Cardiac fibroblast (primary cell): ENCODE data around the gene CACNA2D4.

Experiments used
- DNase-seq, 2 donors: peaks; one replicate each; pipeline versions ENCODE4 v3.0.0 to v3.0.0-alpha.2; 2010; ENCODE audit warnings: low read depth in 2 of 2
- H3K4me3 ChIP-seq, 2 donors: replicated peaks in 1 of 2; 1 replicate in 1 of 2; 2 replicates in 1 of 2; pipeline ENCODE4 v1.5.1; 2011; ENCODE audit warnings: low read depth in 2 of 2, low read length in 2 of 2, mild to moderate bottlenecking in 2 of 2, moderate library complexity in 1 of 2
- TF ChIP-seq, protein P1 (sequence below): IDR thresholded peaks from one replicate; pipeline ENCODE4 v1.5.1; 2011; ENCODE audit warnings: low read depth, mild to moderate bottlenecking, low read length, inconsistent platforms

Gene CACNA2D4

GRCh38 chr12:1793426-1794210 is 124.8 kb downstream of the CACNA2D4 start:
- DNase-seq, result no peak
- no peak overlapping the region for H3K4me3 ChIP-seq
- TF ChIP-seq, protein P1, sequence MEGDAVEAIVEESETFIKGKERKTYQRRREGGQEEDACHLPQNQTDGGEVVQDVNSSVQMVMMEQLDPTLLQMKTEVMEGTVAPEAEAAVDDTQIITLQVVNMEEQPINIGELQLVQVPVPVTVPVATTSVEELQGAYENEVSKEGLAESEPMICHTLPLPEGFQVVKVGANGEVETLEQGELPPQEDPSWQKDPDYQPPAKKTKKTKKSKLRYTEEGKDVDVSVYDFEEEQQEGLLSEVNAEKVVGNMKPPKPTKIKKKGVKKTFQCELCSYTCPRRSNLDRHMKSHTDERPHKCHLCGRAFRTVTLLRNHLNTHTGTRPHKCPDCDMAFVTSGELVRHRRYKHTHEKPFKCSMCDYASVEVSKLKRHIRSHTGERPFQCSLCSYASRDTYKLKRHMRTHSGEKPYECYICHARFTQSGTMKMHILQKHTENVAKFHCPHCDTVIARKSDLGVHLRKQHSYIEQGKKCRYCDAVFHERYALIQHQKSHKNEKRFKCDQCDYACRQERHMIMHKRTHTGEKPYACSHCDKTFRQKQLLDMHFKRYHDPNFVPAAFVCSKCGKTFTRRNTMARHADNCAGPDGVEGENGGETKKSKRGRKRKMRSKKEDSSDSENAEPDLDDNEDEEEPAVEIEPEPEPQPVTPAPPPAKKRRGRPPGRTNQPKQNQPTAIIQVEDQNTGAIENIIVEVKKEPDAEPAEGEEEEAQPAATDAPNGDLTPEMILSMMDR, result no peak

GRCh38 chr12:1792406-1792805 is 126.0 kb downstream of the CACNA2D4 start:
- no peak for DNase-seq
- TF ChIP-seq, protein P1, result no peak
- H3K4me3 ChIP-seq, result no peak overlapping the region

DNA sequence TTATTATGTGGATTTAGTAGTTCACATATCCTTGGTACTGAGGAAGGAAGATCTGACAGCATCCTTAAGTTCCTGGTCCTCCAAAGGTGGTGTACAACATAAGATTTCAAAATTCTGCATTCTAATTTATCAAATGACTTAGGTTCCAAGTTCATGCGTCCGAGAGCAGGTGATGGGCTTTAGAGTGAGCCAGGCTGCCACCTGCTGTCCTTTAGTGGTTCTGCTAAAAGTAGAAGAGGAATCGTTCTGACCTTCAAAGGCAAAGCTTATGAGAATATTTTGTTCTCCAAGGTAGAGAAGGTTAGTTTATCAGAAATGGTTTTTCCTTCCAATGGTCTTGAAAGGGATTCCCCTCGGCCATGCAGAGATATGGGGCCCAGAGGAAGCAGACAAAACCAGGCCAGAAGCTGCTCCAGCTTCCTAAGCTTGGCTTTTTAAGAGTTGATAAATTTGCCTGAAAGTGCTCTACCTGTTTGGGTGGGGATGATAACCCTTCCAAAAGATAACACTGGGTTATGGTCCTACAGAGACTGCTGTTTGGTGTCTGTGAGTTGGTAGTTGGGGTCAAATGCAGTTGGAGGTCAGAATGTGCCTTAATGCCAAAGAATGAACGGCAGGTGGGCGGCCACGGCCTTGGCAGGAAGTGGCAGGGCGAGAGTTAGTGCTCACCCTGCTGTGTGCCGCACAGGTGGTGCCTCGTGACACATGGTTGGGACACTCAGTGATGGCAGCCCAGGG is 127.2 kb downstream of the CACNA2D4 start:
- DNase-seq, result peak; percentile 81
- TF ChIP-seq, protein P1, result peak; percentile 79

GRCh38 chr12:1790444-1790843 is 128.0 kb downstream of the CACNA2D4 start:
- TF ChIP-seq, protein P1, result no peak
- H3K4me3 ChIP-seq, result no peak overlapping the region
- no peak for DNase-seq

More for the DNA sequence above, 127.2 kb downstream of the CACNA2D4 start:
- H3K4me3 ChIP-seq, result no peak overlapping the region

GRCh38 chr12:1787714-1788113 is 130.7 kb downstream of the CACNA2D4 start:
- no peak for DNase-seq
- no peak overlapping the region for H3K4me3 ChIP-seq
- TF ChIP-seq, protein P1, result no peak

DNA sequence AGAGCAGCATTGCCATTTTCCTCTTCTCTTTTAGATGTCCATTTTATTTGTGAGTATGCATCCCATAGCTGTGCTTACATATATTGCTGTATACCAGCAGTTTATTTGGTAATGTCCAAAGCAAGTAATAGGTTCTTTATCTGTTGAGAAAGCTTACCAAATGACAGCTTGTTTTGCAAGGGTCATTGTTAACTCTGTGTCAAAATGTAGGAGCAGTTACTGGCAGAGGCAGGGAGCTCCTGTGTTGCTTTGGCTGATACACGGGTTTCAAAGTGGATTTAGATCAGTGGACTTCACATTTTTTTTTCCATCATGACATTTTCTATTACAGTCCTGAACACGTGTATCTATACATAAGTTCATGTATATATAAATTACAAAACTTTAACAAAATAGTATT is 136.2 kb downstream of the CACNA2D4 start:
- DNase-seq, result no peak
- TF ChIP-seq, protein P1, result no peak
- H3K4me3 ChIP-seq, result no peak overlapping the region
